Smooth muscle cell (in vitro differentiated cells): Measurements from ENCODE around the gene LMO1. TPM values are rescaled to one million over a fixed set of nuclear protein-coding genes. Genes with fewer than 3 reads are reported as not detected.

Experiments
- DNase-seq: peaks from one replicate; lab custom pipeline; 2025; ENCODE audit not compliant: unreplicated experiment; lab: John Stamatoyannopoulos, UW
- H2AFZ ChIP-seq: fragments of 200-600 bp; sonication (generic); 2 replicates; pipeline ENCODE4 v1.6.0; 2016; ENCODE audit warnings: antibody characterized with exemption, low read depth, mild to moderate bottlenecking
- H3F3A ChIP-seq: fragments of 200-600 bp; sonication (generic); 2 replicates; pipeline ENCODE4 v1.6.0; 2017; ENCODE audit warnings: antibody characterized with exemption, low read depth
- H3K27ac ChIP-seq: fragments of 200-600 bp; sonication (generic); 2 replicates; pipeline ENCODE4 v1.5.1; 2016; ENCODE audit warnings: low read depth, mild to moderate bottlenecking
- H3K27me3 ChIP-seq: fragments of 200-600 bp; sonication (generic); 2 replicates; pipeline ENCODE4 v1.6.1; 2016; ENCODE audit warnings: low read depth, mild to moderate bottlenecking
- H3K36me3 ChIP-seq: fragments of 200-600 bp; sonication (generic); 2 replicates; pipeline ENCODE4 v1.5.1; 2016; ENCODE audit warnings: low read depth
- H3K4me1 ChIP-seq: fragments of 200-600 bp; sonication (generic); 2 replicates; pipeline ENCODE4 v1.5.1; 2016; ENCODE audit warnings: low read depth
- H3K4me2 ChIP-seq: fragments of 200-600 bp; sonication (generic); 2 replicates; pipeline ENCODE4 v1.6.0; 2016; ENCODE audit warnings: mild to moderate bottlenecking
- H3K4me3 ChIP-seq: fragments of 200-600 bp; sonication (generic); 2 replicates; pipeline ENCODE4 v1.5.1; 2016; ENCODE audit warnings: mild to moderate bottlenecking
- H3K79me2 ChIP-seq: fragments of 200-600 bp; sonication (generic); 2 replicates; pipeline ENCODE4 v1.6.0; 2016; ENCODE audit warnings: low read depth, mild to moderate bottlenecking
- H3K9ac ChIP-seq: fragments of 200-600 bp; sonication (generic); 2 replicates; pipeline ENCODE4 v1.6.0; 2016; ENCODE audit warnings: low read depth
- H3K9me3 ChIP-seq: fragments of 200-600 bp; sonication (generic); replicated peaks from 2 replicates; pipeline ENCODE4 v1.5.1; 2016; ENCODE audit warnings: low read depth
- H4K20me1 ChIP-seq: fragments of 200-600 bp; sonication (generic); 2 replicates; pipeline ENCODE4 v1.6.0; 2016; ENCODE audit warnings: low read depth
- CTCF ChIP-seq: fragments of 200-600 bp; sonication (generic); IDR thresholded peaks from 2 replicates; pipeline ENCODE4 v1.5.1; 2017; ENCODE audit warnings: borderline replicate concordance, mild to moderate bottlenecking, antibody characterized with exemption; ENCODE audit not compliant: insufficient read depth, poor library complexity, severe bottlenecking
- WGBS: methylation state at CpG from one replicate; pipeline ENCODE4 v1.1.7; 2016; ENCODE audit warnings: low lambda C conversion rate; 5-methylcytosine and 5-hydroxymethylcytosine counted together
- polyA plus RNA-seq: library from polyadenylated mRNA; unstranded; fragments of >200 nt; fragmentation: Nextera tagmentation; extraction: Ambion mirVana; gene quantifications from 2 replicates; pipeline ENCODE4 v1.2.1, GENCODE V29; 2016
- total RNA-seq: library from RNA; depleted of rRNA; stranded (reverse); fragments of >200 nt; gene quantifications from 2 replicates; pipeline ENCODE4 v1.2.3, GENCODE V29; 2014

LMO1 gene
- total and polyA plus RNA-seq, 2 experiments from 2014 or later = 1.1 to 1.6 TPM

- Histone ChIP-seq H3K4me2 (no peak overlapping the region), H2AFZ (no peak overlapping the region)
Measured at GRCh38 chr11:8258289-8258688, 5.4 kb downstream of the LMO1 start.

GRCh38 chr11:8257003-8257664 is 6.5 kb downstream of the LMO1 start:
- Histone ChIP-seq H3K9me3 (no peaks in the 10 kb centered on the region), H3K79me2 (no peaks in the 10 kb centered on the region), H4K20me1 (no peaks in the 10 kb centered on the region), H3K9ac (no peak overlapping the region), H3K27ac (no peak overlapping the region), H3K4me1 (peaks cover 4% of the 10 kb centered on the region), H3K4me3 (no peak overlapping the region), H2AFZ (no peak overlapping the region), H3K4me2 (no peak overlapping the region), H3F3A (no peaks in the 10 kb centered on the region), H3K36me3 (no peaks in the 10 kb centered on the region), H3K27me3 (peaks cover 16% of the 10 kb centered on the region)
- 89% methylated on average over 4 of the region's 4 CpGs for WGBS
- no peak for DNase-seq
- no peak for TF ChIP-seq CTCF

More at GRCh38 chr11:8258289-8258688, 5.4 kb downstream of the LMO1 start:
- Histone ChIP-seq H3K4me3 (no peak overlapping the region), H3K27ac (no peak overlapping the region), H3K79me2 (no peaks in the 10 kb centered on the region), H3K9ac (no peak overlapping the region), H3K36me3 (no peaks in the 10 kb centered on the region), H3K27me3 (peaks cover 23% of the 10 kb centered on the region), H3K4me1 (peaks cover 4% of the 10 kb centered on the region), H3F3A (no peaks in the 10 kb centered on the region), H3K9me3 (no peaks in the 10 kb centered on the region), H4K20me1 (no peaks in the 10 kb centered on the region)
- TF ChIP-seq CTCF = no peak
- 85% methylated on average over 5 of the region's 5 CpGs for WGBS
- no peak for DNase-seq

GRCh38 chr11:8256271-8257002 is 7.2 kb downstream of the LMO1 start:
- Histone ChIP-seq H3K9ac (no peak overlapping the region), H3K4me3 (no peak overlapping the region), H3K27ac (no peak overlapping the region), H3F3A (no peaks in the 10 kb centered on the region), H3K36me3 (no peaks in the 10 kb centered on the region), H3K4me1 (peaks cover 4% of the 10 kb centered on the region), H3K9me3 (no peaks in the 10 kb centered on the region), H3K27me3 (peaks cover 9% of the 10 kb centered on the region), H2AFZ (no peak overlapping the region), H3K4me2 (no peak overlapping the region), H3K79me2 (no peaks in the 10 kb centered on the region), H4K20me1 (no peaks in the 10 kb centered on the region)
- DNase-seq = no peak
- 72% methylated on average over 5 of the region's 5 CpGs for WGBS
- TF ChIP-seq CTCF = no peak

GRCh38 chr11:8253566-8253965 is 10.1 kb downstream of the LMO1 start:
- no peaks in the 10 kb centered on the region for H3K27me3 ChIP-seq
- no peaks in the 10 kb centered on the region for H3K79me2 ChIP-seq
- no peaks in the 10 kb centered on the region for H3F3A ChIP-seq
- 77% methylated on average over 12 of the region's 12 CpGs for WGBS
- H2AFZ ChIP-seq = no peak overlapping the region
- H3K36me3 ChIP-seq = no peaks in the 10 kb centered on the region
- no peak overlapping the region for H3K27ac ChIP-seq
- H3K4me1 ChIP-seq = peaks cover 2% of the 10 kb centered on the region
- TF ChIP-seq CTCF = no peak
- H3K9me3 ChIP-seq = no peaks in the 10 kb centered on the region
- no peak overlapping the region for H3K4me2 ChIP-seq
- DNase-seq = no peak
- no peaks in the 10 kb centered on the region for H4K20me1 ChIP-seq
- H3K4me3 ChIP-seq = no peak overlapping the region
- no peak overlapping the region for H3K9ac ChIP-seq
